GF-D8 (cell line): ENCODE measurements around the gene CDC42SE2.
"Not testable (repeated sequence)": the region's sequence is repeated elsewhere in the genome, so short reads cannot be mapped to it uniquely, and the experiment has no call there.

Experiments used
- DNase-seq: peaks from one replicate; lab custom pipeline; 2025; lab: John Stamatoyannopoulos, UW

Gene CDC42SE2

GRCh38 chr5:131277875-131278740, 14.3 kb downstream of the CDC42SE2 start:
- DNase-seq, result no peak

DNA sequence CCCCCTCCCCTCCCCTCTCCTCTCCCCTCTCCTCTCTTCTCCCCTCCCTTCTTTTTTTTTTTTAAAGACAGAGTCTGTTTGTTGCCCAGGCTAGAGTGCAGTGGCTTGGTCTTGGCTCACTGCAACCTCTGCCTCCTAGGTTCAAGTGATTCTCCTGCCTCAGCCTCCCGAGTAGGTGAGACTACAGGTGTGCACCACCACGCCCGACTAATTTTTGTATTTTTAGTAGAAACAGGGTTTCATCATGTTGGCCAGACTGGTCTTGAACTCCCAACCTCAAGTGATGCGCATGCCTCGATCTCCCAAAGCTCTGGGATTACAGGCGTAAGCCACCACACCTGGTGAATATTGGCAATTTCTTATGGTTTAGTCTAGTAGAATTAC, 14.9 kb downstream of the CDC42SE2 start:
- not testable (repeated sequence) for DNase-seq

- DNase-seq, result no peak
Measured at GRCh38 chr5:131279204-131279603, 15.4 kb downstream of the CDC42SE2 start.

DNA sequence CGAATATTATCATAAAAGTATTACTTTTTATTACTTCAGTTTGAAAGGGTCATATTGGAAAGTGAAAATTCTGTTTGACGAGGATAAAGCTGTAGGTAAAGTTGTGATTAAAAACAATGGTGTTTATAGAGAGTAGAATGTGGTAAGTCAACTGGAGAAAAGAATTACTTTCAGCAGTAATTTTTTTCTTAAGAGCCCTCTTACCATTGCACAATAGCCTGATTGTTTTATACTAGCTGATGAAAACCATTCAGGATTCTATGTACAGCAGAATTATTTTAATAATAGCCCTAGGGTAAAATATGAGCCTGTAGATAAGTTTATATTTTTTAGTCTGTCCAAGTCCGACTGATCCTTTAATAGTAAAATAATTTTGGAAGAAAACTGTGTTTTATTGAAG, 16.6 kb downstream of the CDC42SE2 start:
- DNase-seq, result no peak

DNA sequence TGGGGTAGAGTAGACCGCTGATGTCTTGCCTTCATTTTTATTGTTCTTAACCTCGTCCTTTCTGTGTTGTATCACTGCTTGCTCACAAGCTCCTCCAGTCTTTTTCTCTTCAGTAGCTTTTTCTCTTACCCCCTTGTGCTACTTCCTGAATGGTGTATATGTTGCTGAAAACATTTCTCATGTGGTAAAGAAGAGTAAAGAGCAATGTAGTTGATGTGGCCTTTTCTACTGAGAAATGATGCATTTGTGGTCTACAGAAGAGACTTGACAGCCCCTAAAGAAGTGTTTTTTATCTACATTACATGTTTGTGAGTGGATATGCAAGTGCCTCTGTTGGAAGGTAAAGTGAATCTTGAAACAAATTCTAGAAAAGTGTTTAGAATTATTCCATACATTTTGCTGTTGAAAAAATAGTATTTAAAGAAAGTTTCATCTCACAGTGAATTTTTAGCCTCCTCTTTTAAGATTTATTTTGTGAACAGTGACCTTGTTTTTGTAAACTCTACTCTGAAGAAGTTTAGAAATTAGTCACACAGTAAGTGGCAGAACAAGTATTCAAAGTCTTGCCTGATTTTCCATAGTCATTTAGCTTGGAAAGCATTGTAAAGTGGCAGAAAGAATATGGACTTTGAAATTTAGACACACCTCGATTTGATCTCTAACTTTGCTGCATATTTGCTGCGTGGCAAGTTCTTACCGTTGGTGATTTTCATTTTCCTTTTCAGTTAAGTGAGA, 17.4 kb downstream of the CDC42SE2 start:
- DNase-seq, result no peak

- DNase-seq, result no peak
Measured at GRCh38 chr5:131281868-131282234, 18.0 kb downstream of the CDC42SE2 start.

DNA sequence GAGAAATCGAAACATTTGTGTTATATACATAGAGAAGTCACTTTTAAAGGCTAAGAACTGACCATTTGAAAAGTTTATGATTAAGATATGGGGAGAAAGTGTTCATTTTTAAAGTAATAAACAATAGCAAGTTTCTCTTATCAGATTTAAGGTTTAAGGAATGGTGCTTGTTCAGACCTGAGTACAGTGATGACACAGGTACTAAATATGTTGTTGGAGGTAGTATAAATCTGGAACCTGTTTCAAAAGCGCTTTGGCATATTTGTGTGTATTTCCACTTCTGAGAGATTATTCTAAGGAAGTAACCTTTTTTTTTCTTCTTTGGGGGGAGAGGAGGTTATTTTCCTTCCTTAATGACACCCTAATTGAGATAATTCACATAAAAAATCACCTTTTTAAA, 18.4 kb downstream of the CDC42SE2 start:
- no peak for DNase-seq

- no peak for DNase-seq
Measured at GRCh38 chr5:131285703-131286399, 22.0 kb downstream of the CDC42SE2 start.

GRCh38 chr5:131286400-131286715, 22.5 kb downstream of the CDC42SE2 start:
- DNase-seq, result no peak

GRCh38 chr5:131288328-131288727, 24.5 kb downstream of the CDC42SE2 start:
- no peak for DNase-seq

- no peak for DNase-seq
Measured at GRCh38 chr5:131289738-131290137, 25.9 kb downstream of the CDC42SE2 start.

DNA sequence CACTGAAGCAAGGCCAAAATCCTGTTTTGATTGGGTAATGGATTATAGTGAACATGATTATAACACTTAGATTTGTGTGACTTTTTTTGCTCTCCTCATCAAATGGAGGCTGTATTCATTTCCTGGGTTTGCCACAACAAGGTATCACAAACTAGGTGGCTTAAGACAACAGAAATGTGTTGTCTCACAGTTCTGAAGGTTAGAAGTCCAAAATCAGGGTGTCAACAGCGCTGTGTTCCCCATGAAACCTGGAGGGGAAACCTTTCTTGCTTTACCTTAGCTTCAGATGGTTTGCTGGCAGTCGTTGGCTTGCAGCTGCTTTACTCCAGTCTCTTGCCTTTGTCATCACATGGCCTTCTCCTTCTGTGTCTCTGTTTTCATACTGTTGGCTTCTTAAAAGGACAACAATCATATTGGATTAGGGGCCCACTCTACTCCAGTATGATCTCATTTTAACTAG, 32.4 kb downstream of the CDC42SE2 start:
- no peak for DNase-seq

GRCh38 chr5:131297886-131298285, 34.0 kb downstream of the CDC42SE2 start:
- DNase-seq, result no peak

DNA sequence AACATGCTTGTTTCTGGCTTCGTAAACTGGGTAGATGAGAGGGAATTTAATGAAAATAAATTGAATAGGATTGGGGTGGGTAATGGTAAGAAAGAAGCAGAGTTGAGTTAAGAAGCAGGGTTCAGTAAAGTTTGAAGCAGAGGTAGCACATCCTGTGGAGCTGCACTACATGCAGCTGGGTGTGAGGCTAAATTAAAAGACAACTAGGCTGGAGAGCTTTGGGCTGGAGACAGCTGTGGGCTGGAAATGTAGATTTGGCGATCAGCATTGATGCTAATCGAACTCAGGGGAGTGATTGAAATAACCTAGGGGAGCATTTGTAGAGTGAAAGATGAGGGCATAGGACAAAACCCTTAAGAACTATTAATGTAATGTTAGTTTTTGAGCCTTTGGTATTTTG, 35.6 kb downstream of the CDC42SE2 start:
- no peak for DNase-seq

DNA sequence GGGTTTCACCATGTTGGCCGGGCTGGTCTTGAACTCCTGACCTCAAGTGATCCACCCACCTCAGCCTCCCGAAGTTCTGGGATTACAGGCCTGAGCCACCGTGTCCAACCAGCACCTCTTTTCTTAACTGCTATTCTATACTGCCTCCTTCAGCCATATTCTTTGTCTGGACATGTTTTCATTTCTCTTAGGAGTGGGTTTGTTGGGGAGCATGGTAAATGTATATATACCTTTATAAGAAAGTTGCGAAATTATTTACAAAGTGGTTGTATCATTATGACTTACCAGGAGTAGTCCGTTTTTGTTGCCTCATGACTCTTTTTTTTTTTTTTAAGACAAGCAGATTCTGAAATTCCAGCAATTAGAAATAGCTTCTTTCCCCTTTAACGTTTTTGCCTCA, 38.7 kb downstream of the CDC42SE2 start:
- no peak for DNase-seq

DNA sequence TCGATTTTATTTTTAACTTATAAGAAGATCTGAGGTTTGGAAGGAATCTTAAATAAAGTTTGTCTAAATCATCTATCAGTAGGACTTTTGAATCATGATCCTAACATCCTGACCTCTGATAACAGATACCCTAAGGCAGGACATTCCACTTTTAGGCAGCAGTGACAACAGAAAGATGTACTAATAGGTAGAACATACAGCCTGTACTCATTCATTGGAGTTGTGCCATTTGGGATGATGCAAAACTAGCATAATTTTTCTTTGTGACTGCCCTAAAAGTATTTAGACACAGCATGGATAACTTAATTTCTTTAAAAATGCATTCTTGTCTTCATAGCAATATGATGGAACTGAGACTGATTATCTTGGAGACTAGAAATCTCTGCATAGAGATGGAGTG, 39.7 kb downstream of the CDC42SE2 start:
- no peak for DNase-seq

DNA sequence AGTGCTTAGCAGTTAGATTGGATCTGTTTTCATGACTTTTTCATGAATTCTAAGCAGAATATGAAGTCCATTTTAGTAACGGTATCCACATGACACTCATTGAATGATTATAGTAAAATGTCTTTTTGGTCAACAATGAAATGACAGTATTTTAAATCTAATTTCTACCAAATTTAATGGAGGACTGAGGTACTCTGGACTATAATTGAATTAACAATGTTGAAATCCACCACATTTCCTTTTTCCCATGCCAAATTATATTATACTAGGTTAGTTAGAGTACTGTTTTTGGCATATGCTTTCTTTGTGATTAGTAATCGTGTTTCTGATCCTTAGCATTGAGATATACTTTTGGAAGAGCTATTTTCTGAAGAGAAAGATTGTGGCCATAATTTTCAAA, 40.6 kb downstream of the CDC42SE2 start:
- DNase-seq, result no peak

DNA sequence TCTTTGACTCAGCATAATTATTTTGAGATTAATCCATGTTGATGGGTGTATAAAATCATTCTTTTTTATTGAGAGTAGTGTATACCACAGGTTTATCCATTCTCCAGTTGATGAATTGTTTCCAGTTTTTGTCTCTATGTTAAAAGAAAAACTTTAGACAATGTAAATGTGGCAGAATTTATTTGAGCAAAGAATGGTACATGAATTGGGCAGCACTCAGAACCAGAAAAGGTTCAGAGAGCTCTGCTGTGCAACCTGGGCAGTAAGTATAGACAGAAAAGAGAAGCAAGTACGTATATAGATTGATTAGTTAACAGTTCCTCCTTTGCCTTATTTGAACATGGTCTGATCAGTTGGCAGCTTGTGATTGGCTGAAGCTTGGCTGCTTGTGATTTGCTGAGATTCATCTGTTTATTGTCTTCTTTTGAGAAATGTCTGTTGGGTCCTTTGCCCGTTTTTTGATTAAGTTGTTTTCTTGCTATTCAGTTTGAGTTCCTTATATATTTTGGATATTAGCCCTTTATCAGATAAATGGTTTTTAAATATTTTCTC, 41.4 kb downstream of the CDC42SE2 start:
- no peak for DNase-seq

- no peak for DNase-seq
Measured at GRCh38 chr5:131305906-131306305, 42.1 kb downstream of the CDC42SE2 start.

DNA sequence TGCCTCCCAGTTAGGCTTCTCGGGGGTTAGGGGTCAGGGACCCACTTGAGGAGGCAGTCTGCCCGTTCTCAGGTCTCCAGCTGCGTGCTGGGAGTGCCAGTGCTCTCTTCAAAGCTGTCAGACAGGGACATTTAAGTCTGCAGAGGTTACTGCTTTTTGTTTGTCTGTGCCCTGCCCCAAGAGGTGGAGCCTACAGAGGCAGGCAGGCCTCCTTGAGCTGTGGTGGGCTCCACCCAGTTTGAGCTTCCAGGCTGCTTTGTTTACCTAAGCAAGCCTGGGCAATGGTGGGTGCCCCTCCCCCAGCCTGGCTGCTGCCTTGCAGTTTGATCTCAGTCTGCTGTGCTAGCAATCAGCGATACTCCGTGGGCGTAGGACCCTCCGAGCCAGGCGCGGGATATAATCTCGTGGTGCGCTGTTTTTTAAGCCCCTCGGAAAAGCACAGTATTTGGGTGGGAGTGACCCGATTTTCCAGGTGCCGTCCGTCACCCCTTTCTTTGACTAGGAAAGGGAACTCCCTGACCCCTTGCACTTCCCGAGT, 48.5 kb downstream of the CDC42SE2 start:
- DNase-seq, result not testable (repeated sequence)

DNA sequence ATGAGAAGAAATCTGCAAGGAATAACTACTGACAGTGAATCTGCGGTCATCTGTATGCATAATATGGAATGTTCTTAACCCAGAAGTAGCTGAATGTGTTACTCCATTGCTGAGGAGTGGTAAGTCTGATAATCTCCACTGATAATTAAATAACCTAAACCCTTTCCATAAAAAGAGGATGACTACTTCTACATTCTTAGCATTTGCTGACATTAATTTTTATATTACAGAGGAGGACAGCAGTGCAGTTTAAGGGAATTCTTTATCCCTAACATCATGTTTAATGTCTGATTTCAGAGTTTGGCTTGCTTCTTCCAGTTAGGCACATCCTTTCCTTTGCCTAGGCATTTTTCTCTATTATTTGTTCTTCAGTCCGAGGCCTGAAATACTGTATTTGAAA, 52.2 kb downstream of the CDC42SE2 start:
- no peak for DNase-seq

- no peak for DNase-seq
Measured at GRCh38 chr5:131316822-131317221, 53.0 kb downstream of the CDC42SE2 start.
